ENCODE data around the gene GRIK4. TPM values are rescaled to one million over a fixed set of nuclear protein-coding genes. Genes with fewer than 3 reads are reported as not detected.
A peak's percentile ranks its signal among the peaks of the same experiment; 100 is the strongest.

The GRIK4 gene
- total RNA-seq, 1 donor from 2014 or later: 0.36 TPM

DNA sequence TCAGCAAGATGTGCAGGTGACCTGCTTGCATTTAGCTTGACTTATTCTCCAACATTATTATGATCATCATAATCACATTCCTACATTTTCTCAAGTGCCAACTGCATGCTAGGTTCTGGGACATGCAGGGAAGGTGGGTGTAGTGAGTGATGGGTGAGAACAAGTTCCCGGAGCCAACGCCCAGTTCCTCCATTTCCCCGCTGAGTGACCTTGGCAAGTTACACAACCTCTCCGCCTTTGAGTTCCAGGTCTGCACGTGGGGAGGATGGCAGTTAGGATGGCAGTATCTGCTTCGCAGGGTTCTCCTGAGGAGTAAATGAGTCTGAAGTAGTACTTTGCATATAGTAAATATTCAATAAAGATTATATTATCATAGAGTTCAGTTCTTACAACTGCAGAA is 140.3 kb downstream of the GRIK4 start:
- no peak overlapping the region for H3K4me2 ChIP-seq
- H3K4me1 ChIP-seq: no peaks in the 10 kb centered on the region
- no peaks in the 10 kb centered on the region for H3K79me2 ChIP-seq (ENCODE audit: low read depth)
- H3F3A ChIP-seq (ENCODE audit: low read depth): no peaks in the 10 kb centered on the region
- H3K4me3 Mint-ChIP-seq: no peak overlapping the region
- H3K4me3 ChIP-seq: no peak overlapping the region
- H3K9me3 Mint-ChIP-seq: peaks cover 3% of the 10 kb centered on the region
- H3K27ac ChIP-seq: no peak overlapping the region
- H2AFZ ChIP-seq (replicated peaks): no peak overlapping the region
- peaks cover 9% of the 10 kb centered on the region for H3K27me3 Mint-ChIP-seq (ENCODE audit: insufficient read depth, low read depth)
- H3K36me3 Mint-ChIP-seq: no peaks in the 10 kb centered on the region
- H3K9me3 ChIP-seq (ENCODE audit: low read depth): no peaks in the 10 kb centered on the region
- no peaks in the 10 kb centered on the region for H4K20me1 ChIP-seq (ENCODE audit: low read depth)
- H3K27ac Mint-ChIP-seq: no peak overlapping the region
- peaks cover 64% of the 10 kb centered on the region for H3K27me3 ChIP-seq
- TF ChIP-seq EZH2 (IDR thresholded peaks at IDR 0.05): no peak
- TF ChIP-seq EZH2phosphoT487 (IDR thresholded peaks at IDR 0.05): no peak
- TF ChIP-seq, protein P1, sequence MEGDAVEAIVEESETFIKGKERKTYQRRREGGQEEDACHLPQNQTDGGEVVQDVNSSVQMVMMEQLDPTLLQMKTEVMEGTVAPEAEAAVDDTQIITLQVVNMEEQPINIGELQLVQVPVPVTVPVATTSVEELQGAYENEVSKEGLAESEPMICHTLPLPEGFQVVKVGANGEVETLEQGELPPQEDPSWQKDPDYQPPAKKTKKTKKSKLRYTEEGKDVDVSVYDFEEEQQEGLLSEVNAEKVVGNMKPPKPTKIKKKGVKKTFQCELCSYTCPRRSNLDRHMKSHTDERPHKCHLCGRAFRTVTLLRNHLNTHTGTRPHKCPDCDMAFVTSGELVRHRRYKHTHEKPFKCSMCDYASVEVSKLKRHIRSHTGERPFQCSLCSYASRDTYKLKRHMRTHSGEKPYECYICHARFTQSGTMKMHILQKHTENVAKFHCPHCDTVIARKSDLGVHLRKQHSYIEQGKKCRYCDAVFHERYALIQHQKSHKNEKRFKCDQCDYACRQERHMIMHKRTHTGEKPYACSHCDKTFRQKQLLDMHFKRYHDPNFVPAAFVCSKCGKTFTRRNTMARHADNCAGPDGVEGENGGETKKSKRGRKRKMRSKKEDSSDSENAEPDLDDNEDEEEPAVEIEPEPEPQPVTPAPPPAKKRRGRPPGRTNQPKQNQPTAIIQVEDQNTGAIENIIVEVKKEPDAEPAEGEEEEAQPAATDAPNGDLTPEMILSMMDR (IDR thresholded peaks at IDR 0.05): no peak
- H3K4me1 Mint-ChIP-seq: no peaks in the 10 kb centered on the region
- no peaks in the 10 kb centered on the region for H3K36me3 ChIP-seq
- no peak overlapping the region for H3K9ac ChIP-seq
- DNase-seq (ENCODE audit: low spot score): no peak

DNA sequence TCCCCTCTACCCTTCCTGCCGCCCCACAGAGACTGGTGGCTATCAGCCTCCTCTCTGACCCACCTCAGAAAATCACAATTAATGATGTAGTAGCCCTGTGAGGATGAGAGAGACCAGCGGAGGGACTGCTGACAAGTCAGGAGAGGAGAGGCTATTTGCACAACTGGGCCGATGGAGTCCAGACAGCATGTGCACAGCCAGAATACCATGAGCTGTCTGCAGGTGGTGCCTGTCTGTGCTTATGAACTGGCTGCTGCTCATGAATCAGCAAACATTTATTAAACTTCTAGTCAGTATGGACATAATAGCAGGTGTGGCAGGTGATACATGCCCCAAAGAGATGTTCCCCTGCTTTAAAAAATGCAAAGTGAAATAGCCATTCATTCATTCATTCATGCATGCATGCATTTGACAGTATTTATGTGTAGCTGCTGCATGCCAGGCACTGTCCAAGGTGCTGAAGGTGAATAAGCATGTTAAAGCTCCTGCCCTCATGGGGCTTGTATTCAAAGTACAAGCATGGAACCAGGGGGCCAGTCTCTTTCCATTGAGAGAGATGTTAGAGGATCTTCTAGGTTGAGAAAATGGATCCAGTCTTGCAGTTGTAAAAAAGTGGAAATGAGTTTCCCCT is 141.3 kb downstream of the GRIK4 start:
- Mint-ChIP-seq H3K27ac (no peak overlapping the region), H3K36me3 (no peaks in the 10 kb centered on the region), H3K4me1 (no peaks in the 10 kb centered on the region), H3K4me3 (no peak overlapping the region), H3K9me3 (peaks cover 3% of the 10 kb centered on the region), H3K27me3 (ENCODE audit: insufficient read depth, low read depth) (peaks cover 9% of the 10 kb centered on the region)
- DNase-seq (ENCODE audit: low spot score): peak; percentile 31
- Histone ChIP-seq H3K27me3 (peaks cover 54% of the 10 kb centered on the region), H3K9me3 (ENCODE audit: low read depth) (no peaks in the 10 kb centered on the region), H3K27ac (no peak overlapping the region), H3K79me2 (ENCODE audit: low read depth) (no peaks in the 10 kb centered on the region), H3K36me3 (no peaks in the 10 kb centered on the region), H3K9ac (no peak overlapping the region), H4K20me1 (ENCODE audit: low read depth) (no peaks in the 10 kb centered on the region), H3F3A (ENCODE audit: low read depth) (no peaks in the 10 kb centered on the region), H3K4me3 (no peak overlapping the region), H2AFZ (replicated peaks) (no peak overlapping the region), H3K4me1 (no peaks in the 10 kb centered on the region), H3K4me2 (no peak overlapping the region)
- TF ChIP-seq, protein P1 (IDR thresholded peaks at IDR 0.05): no peak
- TF ChIP-seq EZH2 (IDR thresholded peaks at IDR 0.05) (no peak), EZH2phosphoT487 (IDR thresholded peaks at IDR 0.05) (no peak)

DNA sequence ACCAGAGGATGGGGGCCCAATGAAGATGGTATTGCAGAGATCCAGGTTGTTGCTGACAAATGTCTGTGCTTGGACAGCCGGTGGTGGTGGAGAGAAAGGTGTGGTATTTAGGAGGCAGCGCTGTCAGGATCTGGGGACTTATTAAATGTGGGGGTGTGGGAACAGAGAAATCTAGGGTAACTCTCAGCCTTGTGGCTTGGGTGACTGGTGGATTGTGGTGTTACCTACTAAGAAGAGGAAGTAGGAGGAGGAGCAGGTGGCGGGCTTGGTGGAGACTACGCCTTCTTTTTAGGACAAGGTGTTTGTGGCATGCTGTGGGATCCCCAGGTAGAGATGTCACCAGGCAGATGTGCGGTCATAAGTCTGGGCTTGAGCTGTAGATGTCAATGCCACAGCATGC is 144.0 kb downstream of the GRIK4 start:
- peaks cover 13% of the 10 kb centered on the region for H3K27me3 Mint-ChIP-seq (ENCODE audit: insufficient read depth, low read depth)
- H3K36me3 Mint-ChIP-seq: peaks cover 2% of the 10 kb centered on the region
- peaks cover 3% of the 10 kb centered on the region for H3K9me3 Mint-ChIP-seq
- Histone ChIP-seq H3K4me1 (no peaks in the 10 kb centered on the region), H3K36me3 (no peaks in the 10 kb centered on the region), H3F3A (ENCODE audit: low read depth) (no peaks in the 10 kb centered on the region), H3K4me2 (no peak overlapping the region), H4K20me1 (ENCODE audit: low read depth) (no peaks in the 10 kb centered on the region), H3K27ac (no peak overlapping the region), H3K4me3 (no peak overlapping the region), H3K9me3 (ENCODE audit: low read depth) (no peaks in the 10 kb centered on the region), H3K27me3 (peaks cover 26% of the 10 kb centered on the region), H3K9ac (no peak overlapping the region), H3K79me2 (ENCODE audit: low read depth) (no peaks in the 10 kb centered on the region), H2AFZ (replicated peaks) (no peak overlapping the region)
- TF ChIP-seq, protein P1 (IDR thresholded peaks at IDR 0.05): no peak
- TF ChIP-seq EZH2 (IDR thresholded peaks at IDR 0.05): no peak
- TF ChIP-seq EZH2phosphoT487 (IDR thresholded peaks at IDR 0.05): no peak
- no peak overlapping the region for H3K27ac Mint-ChIP-seq
- H3K4me3 Mint-ChIP-seq: no peak overlapping the region
- DNase-seq (ENCODE audit: low spot score): no peak
- H3K4me1 Mint-ChIP-seq: no peaks in the 10 kb centered on the region
